ENCODE measurements around the gene ALDH2.
"Not testable (repeated sequence)": the region's sequence is repeated elsewhere in the genome, so short reads cannot be mapped to it uniquely, and the experiment has no call there.

Gene ALDH2

DNA sequence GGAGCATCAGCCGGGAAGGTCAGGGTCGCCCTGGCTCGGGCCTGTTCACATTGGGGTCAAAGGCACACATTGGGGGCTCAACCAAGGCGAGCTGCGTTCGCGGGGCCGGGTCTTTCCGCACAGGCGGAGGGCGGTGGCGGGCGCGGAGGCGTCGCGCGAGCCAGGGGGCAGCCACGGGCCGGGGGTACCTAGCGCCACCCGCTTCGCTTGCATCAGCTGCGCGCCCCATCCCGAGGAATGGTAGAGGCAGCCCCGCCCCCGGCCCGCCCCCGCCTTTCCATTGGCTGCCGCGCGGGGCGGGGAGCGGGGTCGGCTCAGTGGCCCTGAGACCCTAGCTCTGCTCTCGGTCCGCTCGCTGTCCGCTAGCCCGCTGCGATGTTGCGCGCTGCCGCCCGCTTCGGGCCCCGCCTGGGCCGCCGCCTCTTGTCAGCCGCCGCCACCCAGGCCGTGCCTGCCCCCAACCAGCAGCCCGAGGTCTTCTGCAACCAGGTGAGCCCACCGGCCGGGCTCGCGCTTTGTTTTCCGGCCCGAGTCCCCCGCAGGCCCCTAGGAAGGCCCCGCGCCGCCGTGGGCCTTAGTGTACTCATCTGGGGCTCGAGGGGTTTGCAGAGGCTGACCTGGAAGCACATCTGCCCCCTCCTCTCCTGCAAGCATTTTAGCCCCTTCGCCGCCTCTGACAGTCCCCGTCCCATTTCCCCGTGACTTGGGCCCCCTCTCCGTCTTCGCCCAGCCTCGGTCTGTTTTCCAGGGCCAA is at the start of gene ALDH2:
TSS of gene ALDH2 (plus strand) at position 326 of the 754 bp plus-strand sequence. CDS start at position 376, 50 bp downstream.
- peak; percentile 71 for DNase-seq

GRCh38 chr12:111719316-111719715 is 47.4 kb upstream of the ALDH2 start:
- not testable (repeated sequence) for DNase-seq

DNA sequence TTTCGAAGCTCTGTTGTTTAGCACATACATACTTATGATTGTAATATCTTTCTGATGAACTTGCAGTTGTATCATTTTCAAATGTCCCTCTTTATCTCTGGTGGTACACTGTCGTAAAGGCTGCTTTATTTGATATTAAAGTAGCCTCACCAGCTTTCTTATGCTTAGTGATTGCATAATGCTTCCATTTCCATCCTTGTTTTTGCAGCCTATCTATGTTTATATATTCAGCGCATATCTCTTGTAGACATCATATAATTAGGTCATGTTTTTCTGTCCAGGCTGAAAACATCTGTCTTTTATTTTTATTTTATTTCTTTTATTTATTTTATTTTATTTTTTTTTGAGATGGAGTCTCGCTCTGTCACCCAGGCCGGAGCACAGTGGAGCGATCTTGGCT is 46.3 kb upstream of the ALDH2 start:
- no peak for DNase-seq

DNA sequence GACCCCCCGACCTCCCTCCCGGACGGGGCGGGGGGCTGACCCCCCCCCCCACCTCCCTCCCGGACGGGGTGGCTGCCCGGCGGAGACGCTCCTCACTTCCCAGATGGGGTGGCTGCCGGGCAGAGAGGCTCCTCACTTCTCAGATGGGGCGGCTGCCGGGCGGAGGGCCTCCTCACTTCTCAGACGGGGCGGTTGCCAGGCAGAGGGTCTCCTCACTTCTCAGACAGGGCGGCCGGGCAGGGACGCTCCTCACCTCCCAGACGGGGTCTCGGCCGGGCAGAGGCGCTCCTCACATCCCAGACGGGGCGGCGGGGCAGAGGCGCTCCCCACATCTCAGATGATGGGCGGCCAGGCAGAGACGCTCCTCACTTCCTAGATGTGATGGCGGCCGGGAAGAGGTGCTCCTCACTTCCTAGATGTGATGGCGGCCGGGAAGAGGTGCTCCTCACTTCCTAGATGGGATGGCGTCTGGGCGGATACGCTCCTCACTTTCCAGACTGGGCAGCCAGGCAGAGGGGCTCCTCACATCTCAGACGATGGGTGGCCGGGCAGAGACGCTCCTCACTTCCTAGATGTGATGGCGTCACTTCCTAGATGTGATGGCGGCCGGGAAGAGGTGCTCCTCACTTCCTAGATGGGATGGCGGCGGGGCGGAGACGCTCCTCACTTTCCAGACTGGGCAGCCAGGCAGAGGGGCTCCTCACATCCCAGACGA is 42.9 kb upstream of the ALDH2 start:
- not testable (repeated sequence) for DNase-seq

DNA sequence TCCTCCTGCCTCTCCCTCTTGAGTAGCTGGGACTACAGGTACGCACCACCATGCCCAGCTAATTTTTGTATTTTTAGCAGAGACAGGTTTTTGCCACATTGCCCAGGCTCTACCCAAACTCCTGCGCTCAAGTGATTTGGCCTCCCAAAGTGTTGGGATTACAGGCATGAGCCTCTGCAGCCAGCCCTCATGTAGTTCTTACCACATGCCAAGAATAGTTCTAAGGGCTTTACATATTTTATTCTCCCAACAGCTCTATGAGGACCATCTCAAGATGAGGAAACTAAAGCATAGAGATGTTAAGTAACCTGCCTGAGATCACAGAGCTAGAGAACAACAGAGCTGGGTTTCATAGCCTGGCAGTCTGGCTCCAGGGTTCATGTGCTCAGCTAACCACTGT is 37.9 kb upstream of the ALDH2 start:
- DNase-seq: no peak

GRCh38 chr12:111730420-111730819 is 36.3 kb upstream of the ALDH2 start:
- no peak for DNase-seq

- DNase-seq: no peak
Measured at GRCh38 chr12:111732786-111733185, 33.9 kb upstream of the ALDH2 start.

- DNase-seq: no peak
Measured at GRCh38 chr12:111733340-111733915, 33.3 kb upstream of the ALDH2 start.

DNA sequence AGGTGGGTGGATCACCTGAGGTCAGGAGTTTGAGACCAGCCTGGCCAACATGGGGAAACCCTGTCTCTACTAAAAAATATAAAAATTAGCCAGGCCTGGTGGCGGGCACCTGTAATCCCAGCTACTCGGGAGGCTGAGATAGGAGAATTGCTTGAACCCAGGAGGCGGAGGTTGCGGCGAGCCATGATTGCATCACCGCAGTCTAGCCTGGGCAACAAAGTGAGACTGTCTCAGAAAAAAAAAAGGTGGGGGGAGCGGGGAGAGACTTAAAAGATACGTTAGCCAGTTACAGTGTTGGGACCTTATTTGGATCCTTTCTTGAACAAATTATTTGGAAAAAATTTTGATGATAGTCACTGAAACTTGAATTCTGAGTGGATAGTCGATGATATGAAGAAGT is 27.2 kb upstream of the ALDH2 start:
- DNase-seq: not testable (repeated sequence)

DNA sequence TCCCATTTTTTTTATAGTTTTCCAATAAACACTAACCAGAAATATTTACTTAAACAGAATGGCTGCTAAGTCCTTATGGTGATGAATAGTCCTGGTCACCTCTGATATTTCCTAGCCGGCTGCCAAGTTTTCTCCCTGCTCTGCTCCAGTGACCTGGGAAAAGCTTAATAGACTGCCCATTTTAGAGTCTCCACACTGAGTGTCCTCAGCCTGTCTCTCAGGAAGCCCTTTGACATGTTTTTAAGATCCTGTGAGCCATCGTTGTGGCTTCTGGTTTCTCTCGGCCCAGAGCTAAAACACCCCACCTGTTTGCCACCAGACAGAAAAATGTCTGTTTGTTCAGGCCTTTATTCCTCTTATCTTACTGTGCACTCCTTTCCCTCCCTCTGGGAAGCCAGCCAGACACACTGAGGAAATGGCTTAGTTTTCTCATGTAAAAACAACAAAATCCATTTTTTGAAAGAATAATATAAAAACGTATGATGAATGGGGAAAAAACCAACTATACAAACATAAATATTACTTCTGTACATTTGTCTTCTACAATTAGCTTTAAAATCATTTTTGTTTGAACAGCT is 25.4 kb upstream of the ALDH2 start:
- DNase-seq: no peak

DNA sequence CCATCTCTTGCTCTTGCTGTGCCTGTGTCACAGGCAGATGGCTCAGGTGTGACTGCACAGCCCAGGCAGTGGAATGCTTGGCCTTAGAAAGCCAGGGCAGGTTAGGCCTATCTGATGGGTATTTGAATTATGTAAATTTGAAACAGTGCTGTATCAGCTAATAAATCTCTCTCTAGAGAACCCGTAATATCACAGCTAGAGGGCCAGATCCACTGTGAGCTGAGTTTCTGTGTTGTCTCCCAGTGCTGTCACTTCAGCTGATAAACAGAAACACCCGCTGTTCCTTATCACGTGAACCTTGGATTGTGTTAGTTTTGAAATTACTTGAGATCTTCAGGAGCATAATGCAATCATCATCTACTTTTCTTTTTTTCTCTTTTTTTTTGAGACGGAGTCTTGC is 21.5 kb upstream of the ALDH2 start:
- no peak for DNase-seq

DNA sequence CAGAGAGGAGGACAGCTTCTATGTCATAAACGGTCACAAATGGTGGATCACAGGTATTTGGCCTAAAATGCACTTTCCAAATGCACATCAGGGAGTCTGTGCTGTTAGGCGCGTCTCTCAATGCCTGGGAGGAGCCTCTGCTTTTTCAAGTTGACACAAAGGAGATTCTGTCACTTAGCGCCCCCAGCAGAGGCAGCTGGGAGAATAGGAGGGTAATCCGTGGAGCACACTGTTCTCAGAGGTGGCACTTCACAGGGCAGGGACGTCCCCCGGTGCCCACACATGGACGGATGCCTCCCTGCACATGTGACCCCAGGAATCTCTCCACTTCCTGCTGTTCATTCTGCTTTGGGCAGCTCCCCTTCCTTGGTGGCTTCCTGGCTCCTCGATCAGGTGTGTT is 19.4 kb upstream of the ALDH2 start:
- DNase-seq: no peak

GRCh38 chr12:111748151-111748672 is 18.5 kb upstream of the ALDH2 start:
- DNase-seq: no peak

GRCh38 chr12:111748867-111749266 is 17.9 kb upstream of the ALDH2 start:
- DNase-seq: no peak

- no peak for DNase-seq
Measured at GRCh38 chr12:111749391-111749790, 17.3 kb upstream of the ALDH2 start.

GRCh38 chr12:111753144-111753881 is 13.4 kb upstream of the ALDH2 start:
- DNase-seq: no peak

- no peak for DNase-seq
Measured at GRCh38 chr12:111754671-111755070, 12.1 kb upstream of the ALDH2 start.

DNA sequence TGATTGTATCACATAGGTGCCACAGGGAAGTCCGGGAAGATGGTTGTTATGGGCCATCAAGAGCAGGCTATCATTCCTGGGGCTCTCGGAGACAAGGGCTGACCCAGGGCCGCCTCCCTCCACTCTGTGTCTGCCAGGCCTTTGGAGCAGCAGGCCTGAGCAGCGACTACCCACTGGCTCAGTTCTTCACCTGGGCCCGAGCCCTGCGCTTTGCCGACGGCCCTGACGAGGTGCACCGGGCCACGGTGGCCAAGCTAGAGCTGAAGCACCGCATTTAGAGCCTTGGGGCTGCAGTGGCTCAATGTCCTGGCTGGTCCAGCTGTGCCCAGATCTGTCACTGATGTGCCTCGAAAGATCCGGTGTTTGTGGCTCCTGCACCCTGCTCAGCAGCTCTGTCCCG is 10.5 kb upstream of the ALDH2 start:
- DNase-seq: no peak

DNA sequence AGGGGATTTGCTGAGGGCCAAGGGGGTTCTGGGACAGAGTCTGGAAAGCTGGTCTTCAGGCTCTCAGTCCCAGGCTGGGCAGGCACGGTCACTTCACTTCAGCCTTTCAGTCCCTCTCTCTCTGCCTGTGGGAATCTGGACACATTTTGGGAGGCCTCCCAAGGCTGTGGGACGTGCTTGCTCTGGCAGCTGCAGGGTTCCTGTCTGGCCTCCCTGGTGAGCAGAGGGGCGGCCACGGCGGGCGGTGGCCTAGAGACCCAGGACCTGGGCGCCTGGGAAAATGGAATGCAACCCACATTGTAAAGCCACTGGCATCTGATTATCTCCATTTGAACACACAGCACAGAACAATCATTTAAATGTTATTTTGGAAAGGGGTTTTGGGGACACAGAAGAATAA is 10.1 kb upstream of the ALDH2 start:
- no peak for DNase-seq

- no peak for DNase-seq
Measured at GRCh38 chr12:111757361-111758119, 9.2 kb upstream of the ALDH2 start.

DNA sequence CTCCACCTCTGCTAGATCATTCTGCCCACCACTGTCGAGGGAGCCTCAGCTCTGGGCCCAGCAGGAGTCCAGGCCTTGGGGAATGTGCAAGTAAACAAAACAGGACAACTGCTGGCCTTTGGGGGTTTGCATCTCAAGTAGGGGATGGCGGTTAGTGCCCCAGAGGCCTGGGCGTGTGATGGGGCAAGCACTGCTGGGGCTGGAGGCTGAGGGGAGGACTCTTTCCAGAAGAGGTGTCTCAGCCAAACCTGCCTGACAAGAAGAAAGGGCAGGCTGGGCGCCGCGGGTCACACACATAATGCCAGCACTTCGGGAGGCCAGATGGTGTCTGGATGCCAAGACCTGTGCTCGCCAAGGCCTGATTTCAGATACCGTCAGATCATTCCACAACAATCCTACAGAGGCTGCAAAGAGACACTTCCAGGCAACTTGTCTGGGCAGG is 8.6 kb upstream of the ALDH2 start:
- no peak for DNase-seq

GRCh38 chr12:111759271-111759670 is 7.5 kb upstream of the ALDH2 start:
- no peak for DNase-seq

Measured in activated effector memory CD4-positive, alpha-beta T cell treated with anti-CD3 and anti-CD28 coated beads, Interleukin-2, amount 50 U/mL, for 16 hours (primary cell).